Tibial nerve (tissue), 4 donors: Measurements from ENCODE around the gene RSPH9.

Experiments
- EP300 ChIP-seq, 2 donors: sonication (generic); formaldehyde crosslinking; IDR thresholded peaks; one replicate each; pipeline ENCODE4 v1.6.1; 2017; ENCODE audit warnings: antibody characterized with exemption in 2 of 2, mild to moderate bottlenecking in 1 of 2
- POLR2A ChIP-seq, 2 donors: fragments of 450-650 bp; IDR thresholded peaks; one replicate each; pipeline ENCODE4 v1.6.1; 2017; ENCODE audit warnings: antibody characterized with exemption in 2 of 2, mild to moderate bottlenecking in 2 of 2, moderate library complexity in 2 of 2
- TF ChIP-seq, protein P1 (sequence below), 5 experiments: fragments of 200-600 bp in 3 of 5; fragments of 450-650 bp in 2 of 5; sonication (generic) in 3 of 5; IDR thresholded peaks; one replicate each; pipeline ENCODE4 v1.5.1; 2016 to 2019; ENCODE audit warnings: antibody characterized with exemption in 5 of 5, mild to moderate bottlenecking in 3 of 5, moderate library complexity in 2 of 5

DNA sequence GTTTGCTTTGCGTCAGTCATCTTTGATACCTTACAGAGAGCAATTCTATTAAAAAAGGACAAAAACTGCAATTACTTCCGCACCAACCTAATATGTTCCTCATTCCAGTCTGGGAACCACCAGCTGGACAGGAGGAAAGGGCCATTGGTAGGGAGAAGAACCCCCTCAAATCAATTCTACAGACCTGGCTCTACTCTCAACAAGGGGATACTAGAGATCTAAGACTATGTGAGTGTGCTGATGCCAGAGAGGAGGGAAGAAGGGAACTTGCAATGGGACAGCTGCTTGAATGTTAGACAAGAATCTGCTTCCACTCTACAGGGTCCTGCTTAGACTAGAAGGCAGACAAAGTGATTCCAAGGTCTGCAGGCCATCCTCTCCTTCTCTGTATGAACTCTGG is 29.5 kb downstream of the RSPH9 start:
- TF ChIP-seq, protein P1, sequence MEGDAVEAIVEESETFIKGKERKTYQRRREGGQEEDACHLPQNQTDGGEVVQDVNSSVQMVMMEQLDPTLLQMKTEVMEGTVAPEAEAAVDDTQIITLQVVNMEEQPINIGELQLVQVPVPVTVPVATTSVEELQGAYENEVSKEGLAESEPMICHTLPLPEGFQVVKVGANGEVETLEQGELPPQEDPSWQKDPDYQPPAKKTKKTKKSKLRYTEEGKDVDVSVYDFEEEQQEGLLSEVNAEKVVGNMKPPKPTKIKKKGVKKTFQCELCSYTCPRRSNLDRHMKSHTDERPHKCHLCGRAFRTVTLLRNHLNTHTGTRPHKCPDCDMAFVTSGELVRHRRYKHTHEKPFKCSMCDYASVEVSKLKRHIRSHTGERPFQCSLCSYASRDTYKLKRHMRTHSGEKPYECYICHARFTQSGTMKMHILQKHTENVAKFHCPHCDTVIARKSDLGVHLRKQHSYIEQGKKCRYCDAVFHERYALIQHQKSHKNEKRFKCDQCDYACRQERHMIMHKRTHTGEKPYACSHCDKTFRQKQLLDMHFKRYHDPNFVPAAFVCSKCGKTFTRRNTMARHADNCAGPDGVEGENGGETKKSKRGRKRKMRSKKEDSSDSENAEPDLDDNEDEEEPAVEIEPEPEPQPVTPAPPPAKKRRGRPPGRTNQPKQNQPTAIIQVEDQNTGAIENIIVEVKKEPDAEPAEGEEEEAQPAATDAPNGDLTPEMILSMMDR (IDR thresholded peaks at IDR 0.05), result no peak
- TF ChIP-seq POLR2A (IDR thresholded peaks at IDR 0.05), result no peak
- TF ChIP-seq EP300 (IDR thresholded peaks at IDR 0.05), result no peak
